H1 (cell line): ENCODE measurements around the gene HS3ST1. TPM values are rescaled to one million over a fixed set of nuclear protein-coding genes. Genes with fewer than 3 reads are reported as not detected.

Experiments
- CHD1 ChIP-seq: IDR thresholded peaks from 2 replicates; pipeline ENCODE4 v1.6.1; 2012; ENCODE audit warnings: low read depth, low read length, improper control_type of control experiment
- EP300 ChIP-seq, 2 experiments: IDR thresholded peaks; 1 replicate in 1 of 2; 2 replicates in 1 of 2; pipeline ENCODE4 v1.6.1; 2011 to 2012; ENCODE audit warnings: low read depth in 2 of 2, low read length in 2 of 2, mild to moderate bottlenecking in 2 of 2, borderline replicate concordance in 1 of 2, inconsistent platforms in 1 of 2, moderate library complexity in 1 of 2
- KDM4A ChIP-seq: IDR thresholded peaks from one replicate; pipeline ENCODE4 v1.7.1; 2012; ENCODE audit warnings: low read depth, mild to moderate bottlenecking, moderate library complexity, low read length, inconsistent platforms; ENCODE audit not compliant: severe bottlenecking
- POLR2A ChIP-seq, 2 experiments: IDR thresholded peaks; 1 replicate in 1 of 2; 2 replicates in 1 of 2; pipeline ENCODE4 v1.6.1; 2011; ENCODE audit warnings: low read depth in 2 of 2, low read length in 2 of 2, mild to moderate bottlenecking in 2 of 2; ENCODE audit errors: control extremely low read depth in 1 of 2
- POU5F1 ChIP-seq: IDR thresholded peaks from 2 replicates; pipeline ENCODE4 v1.6.1; 2011; ENCODE audit warnings: low read depth, mild to moderate bottlenecking, low read length, moderate library complexity
- SAP30 ChIP-seq: fragments of 300-600 bp; sonication (generic); IDR thresholded peaks from 2 replicates; pipeline ENCODE4 v1.7.1; 2012; ENCODE audit warnings: low read length, moderate library complexity, mild to moderate bottlenecking, inconsistent platforms; ENCODE audit not compliant: insufficient read depth, insufficient replicate concordance
- SIN3A ChIP-seq, 2 experiments: IDR thresholded peaks in 1 of 2; conservative IDR thresholded peaks in 1 of 2; 2 replicates each; pipeline ENCODE4 v1.6.1; 2011 to 2012; ENCODE audit warnings: low read length in 2 of 2, improper control_type of control experiment in 1 of 2, low read depth in 1 of 2, mild to moderate bottlenecking in 1 of 2
- SP1 ChIP-seq: IDR thresholded peaks from 2 replicates; pipeline ENCODE4 v1.6.1; 2011; ENCODE audit warnings: low read depth, low read length
- SUZ12 ChIP-seq: fragments of 200-600 bp; sonication (generic); IDR thresholded peaks from 2 replicates; pipeline ENCODE4 v1.6.1; 2012; ENCODE audit warnings: mild to moderate bottlenecking, inconsistent platforms, low read length, moderate library complexity, mixed read lengths
- polyA plus RNA-seq, 7 experiments: library from polyadenylated mRNA; depleted of rRNA in 3 of 7; stranded (reverse) in 5 of 7; unstranded in 2 of 7; fragments of >200 nt in 5 of 7; fragments of 200-250 nt in 2 of 7; gene quantifications; 1 replicate in 5 of 7; 2 replicates in 1 of 7; 4 replicates in 1 of 7; pipeline versions ENCODE4 v1.2.1 to v1.2.3, GENCODE V29; 2011 to 2013; ENCODE audit warnings: missing spikeins in 2 of 7, mixed read lengths in 2 of 7
- total RNA-seq: library from RNA; stranded (reverse); fragmentation: NEBNext Ultra II Directional; extraction: Animal tissue kit (Norgen Biotek cat#: 25700); gene quantifications from 2 replicates; pipeline ENCODE4 v1.2.1, GENCODE V29; 2021
- TF ChIP-seq, protein P1 (sequence below): fragments of 300-600 bp; sonication (generic); IDR thresholded peaks from 2 replicates; pipeline ENCODE4 v1.7.1; 2012; ENCODE audit warnings: low read length, moderate library complexity, mild to moderate bottlenecking, inconsistent platforms; ENCODE audit not compliant: insufficient replicate concordance
- TF ChIP-seq, protein P2 (sequence below): IDR thresholded peaks from 2 replicates; pipeline ENCODE4 v1.6.1; 2012; ENCODE audit warnings: inconsistent platforms

HS3ST1 gene
- total and polyA plus RNA-seq, 2 of the 8 experiments (the other 6 are each of a cell fraction or from before 2014, with no cell fraction given) = 0.50 to 1.5 TPM

DNA sequence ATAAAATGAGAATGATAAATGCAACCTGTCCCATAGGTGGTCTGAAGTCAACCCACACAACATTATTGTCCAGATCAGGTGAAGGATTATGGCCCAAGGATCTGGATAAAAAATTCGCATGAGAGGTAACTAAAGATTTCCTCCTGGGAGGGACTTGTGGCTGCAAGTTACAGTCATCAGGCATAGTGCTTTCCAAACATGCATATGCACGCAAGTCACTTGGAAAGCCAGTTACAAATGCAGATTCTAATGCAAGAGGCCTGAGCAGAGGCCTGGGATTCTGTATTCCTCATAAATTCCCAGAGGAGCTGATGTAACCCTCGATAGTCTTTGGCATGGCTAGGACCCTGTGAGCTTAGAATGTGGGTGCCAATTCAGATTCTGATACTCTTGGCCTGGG lies 21.1 kb downstream of the HS3ST1 start (continued):
- TF ChIP-seq, protein P1, sequence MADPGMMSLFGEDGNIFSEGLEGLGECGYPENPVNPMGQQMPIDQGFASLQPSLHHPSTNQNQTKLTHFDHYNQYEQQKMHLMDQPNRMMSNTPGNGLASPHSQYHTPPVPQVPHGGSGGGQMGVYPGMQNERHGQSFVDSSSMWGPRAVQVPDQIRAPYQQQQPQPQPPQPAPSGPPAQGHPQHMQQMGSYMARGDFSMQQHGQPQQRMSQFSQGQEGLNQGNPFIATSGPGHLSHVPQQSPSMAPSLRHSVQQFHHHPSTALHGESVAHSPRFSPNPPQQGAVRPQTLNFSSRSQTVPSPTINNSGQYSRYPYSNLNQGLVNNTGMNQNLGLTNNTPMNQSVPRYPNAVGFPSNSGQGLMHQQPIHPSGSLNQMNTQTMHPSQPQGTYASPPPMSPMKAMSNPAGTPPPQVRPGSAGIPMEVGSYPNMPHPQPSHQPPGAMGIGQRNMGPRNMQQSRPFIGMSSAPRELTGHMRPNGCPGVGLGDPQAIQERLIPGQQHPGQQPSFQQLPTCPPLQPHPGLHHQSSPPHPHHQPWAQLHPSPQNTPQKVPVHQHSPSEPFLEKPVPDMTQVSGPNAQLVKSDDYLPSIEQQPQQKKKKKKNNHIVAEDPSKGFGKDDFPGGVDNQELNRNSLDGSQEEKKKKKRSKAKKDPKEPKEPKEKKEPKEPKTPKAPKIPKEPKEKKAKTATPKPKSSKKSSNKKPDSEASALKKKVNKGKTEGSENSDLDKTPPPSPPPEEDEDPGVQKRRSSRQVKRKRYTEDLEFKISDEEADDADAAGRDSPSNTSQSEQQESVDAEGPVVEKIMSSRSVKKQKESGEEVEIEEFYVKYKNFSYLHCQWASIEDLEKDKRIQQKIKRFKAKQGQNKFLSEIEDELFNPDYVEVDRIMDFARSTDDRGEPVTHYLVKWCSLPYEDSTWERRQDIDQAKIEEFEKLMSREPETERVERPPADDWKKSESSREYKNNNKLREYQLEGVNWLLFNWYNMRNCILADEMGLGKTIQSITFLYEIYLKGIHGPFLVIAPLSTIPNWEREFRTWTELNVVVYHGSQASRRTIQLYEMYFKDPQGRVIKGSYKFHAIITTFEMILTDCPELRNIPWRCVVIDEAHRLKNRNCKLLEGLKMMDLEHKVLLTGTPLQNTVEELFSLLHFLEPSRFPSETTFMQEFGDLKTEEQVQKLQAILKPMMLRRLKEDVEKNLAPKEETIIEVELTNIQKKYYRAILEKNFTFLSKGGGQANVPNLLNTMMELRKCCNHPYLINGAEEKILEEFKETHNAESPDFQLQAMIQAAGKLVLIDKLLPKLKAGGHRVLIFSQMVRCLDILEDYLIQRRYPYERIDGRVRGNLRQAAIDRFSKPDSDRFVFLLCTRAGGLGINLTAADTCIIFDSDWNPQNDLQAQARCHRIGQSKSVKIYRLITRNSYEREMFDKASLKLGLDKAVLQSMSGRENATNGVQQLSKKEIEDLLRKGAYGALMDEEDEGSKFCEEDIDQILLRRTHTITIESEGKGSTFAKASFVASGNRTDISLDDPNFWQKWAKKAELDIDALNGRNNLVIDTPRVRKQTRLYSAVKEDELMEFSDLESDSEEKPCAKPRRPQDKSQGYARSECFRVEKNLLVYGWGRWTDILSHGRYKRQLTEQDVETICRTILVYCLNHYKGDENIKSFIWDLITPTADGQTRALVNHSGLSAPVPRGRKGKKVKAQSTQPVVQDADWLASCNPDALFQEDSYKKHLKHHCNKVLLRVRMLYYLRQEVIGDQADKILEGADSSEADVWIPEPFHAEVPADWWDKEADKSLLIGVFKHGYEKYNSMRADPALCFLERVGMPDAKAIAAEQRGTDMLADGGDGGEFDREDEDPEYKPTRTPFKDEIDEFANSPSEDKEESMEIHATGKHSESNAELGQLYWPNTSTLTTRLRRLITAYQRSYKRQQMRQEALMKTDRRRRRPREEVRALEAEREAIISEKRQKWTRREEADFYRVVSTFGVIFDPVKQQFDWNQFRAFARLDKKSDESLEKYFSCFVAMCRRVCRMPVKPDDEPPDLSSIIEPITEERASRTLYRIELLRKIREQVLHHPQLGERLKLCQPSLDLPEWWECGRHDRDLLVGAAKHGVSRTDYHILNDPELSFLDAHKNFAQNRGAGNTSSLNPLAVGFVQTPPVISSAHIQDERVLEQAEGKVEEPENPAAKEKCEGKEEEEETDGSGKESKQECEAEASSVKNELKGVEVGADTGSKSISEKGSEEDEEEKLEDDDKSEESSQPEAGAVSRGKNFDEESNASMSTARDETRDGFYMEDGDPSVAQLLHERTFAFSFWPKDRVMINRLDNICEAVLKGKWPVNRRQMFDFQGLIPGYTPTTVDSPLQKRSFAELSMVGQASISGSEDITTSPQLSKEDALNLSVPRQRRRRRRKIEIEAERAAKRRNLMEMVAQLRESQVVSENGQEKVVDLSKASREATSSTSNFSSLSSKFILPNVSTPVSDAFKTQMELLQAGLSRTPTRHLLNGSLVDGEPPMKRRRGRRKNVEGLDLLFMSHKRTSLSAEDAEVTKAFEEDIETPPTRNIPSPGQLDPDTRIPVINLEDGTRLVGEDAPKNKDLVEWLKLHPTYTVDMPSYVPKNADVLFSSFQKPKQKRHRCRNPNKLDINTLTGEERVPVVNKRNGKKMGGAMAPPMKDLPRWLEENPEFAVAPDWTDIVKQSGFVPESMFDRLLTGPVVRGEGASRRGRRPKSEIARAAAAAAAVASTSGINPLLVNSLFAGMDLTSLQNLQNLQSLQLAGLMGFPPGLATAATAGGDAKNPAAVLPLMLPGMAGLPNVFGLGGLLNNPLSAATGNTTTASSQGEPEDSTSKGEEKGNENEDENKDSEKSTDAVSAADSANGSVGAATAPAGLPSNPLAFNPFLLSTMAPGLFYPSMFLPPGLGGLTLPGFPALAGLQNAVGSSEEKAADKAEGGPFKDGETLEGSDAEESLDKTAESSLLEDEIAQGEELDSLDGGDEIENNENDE = no peak
- TF ChIP-seq SP1 (no peak), SUZ12 (no peak), KDM4A (no peak), CHD1 (no peak), SAP30 (no peak), SIN3A (conservative IDR thresholded peaks at IDR 0.05 in 1 of 2, IDR thresholded peaks at IDR 0.05 in 1 of 2; ENCODE audit: low read depth in 1 of 2, low read length in 2 of 2) (no peak), POU5F1 (no peak), EP300 (IDR thresholded peaks at IDR 0.05; ENCODE audit: borderline replicate concordance in 1 of 2, low read depth in 2 of 2, low read length in 2 of 2) (no peak), POLR2A (IDR thresholded peaks at IDR 0.05; ENCODE audit: control extremely low read depth in 1 of 2, low read depth in 2 of 2, low read length in 2 of 2) (no peak)
- TF ChIP-seq, protein P2, sequence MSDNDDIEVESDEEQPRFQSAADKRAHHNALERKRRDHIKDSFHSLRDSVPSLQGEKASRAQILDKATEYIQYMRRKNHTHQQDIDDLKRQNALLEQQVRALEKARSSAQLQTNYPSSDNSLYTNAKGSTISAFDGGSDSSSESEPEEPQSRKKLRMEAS = no peak
